ENCODE data around the gene ZNF516. TPM values are rescaled to one million over a fixed set of nuclear protein-coding genes. Genes with fewer than 3 reads are reported as not detected.
A peak's percentile ranks its signal among the peaks of the same experiment; 100 is the strongest.

The ZNF516 gene
- total and polyA plus RNA-seq, 2 of the 13 experiments (the other 11 are each of a cell fraction or from before 2014, with no cell fraction given), result 16.6 to 18.7 TPM

DNA sequence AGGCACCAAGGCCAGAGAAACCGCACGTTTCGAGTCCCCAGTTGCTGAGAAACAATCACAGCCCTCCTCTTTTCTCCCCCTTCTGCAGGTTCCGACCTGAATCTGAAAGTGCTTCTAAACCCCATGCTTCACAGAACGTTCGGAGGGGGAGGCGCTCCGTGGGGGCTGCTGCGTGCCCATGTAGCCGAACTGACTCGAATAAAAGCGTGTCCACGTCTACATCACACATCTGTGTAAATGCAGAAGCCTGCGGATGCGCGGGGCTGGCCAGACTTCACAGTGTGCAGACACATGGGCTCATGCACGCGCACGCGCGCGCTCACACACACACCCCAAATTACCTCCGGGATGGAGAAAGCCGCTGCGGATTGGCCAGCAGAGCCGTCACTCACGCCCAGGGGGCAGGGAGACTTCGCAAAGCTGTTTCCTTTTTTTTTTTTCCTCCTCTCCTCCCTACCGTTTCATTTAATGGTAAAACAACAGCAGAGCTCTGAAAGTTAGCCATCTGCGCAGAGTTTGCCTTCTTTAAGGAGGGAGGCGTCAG, 2.3 kb downstream of the ZNF516 start (continued):
- TF ChIP-seq THRA (CRISPR knock-in tag; IDR thresholded peaks at IDR 0.05; ENCODE audit: borderline replicate concordance) (peak; percentile 20; the same call in 1 of the 2 replicates), ZNF264 (CRISPR knock-in tag; IDR thresholded peaks at IDR 0.05) (no peak), GMEB2 (CRISPR knock-in tag; IDR thresholded peaks at IDR 0.05; ENCODE audit: low read depth) (peak; percentile 83), ZMYM3 (CRISPR knock-in tag; IDR thresholded peaks at IDR 0.05) (no peak), HNRNPH1 (optimal IDR thresholded peaks at IDR 0.05; ENCODE audit: low read depth, low read length) (no peak), ZNF441 (CRISPR knock-in tag; IDR thresholded peaks at IDR 0.05; ENCODE audit: borderline replicate concordance) (no peak), ZFP36L2 (CRISPR knock-in tag; IDR thresholded peaks at IDR 0.05) (no peak), FOXK1 (CRISPR knock-in tag; IDR thresholded peaks at IDR 0.05; ENCODE audit: borderline replicate concordance, low read depth) (peak; percentile 69; the same call in 1 of the 2 replicates), BORCS8-MEF2B (CRISPR knock-in tag; IDR thresholded peaks at IDR 0.05) (no peak), ELF3 (CRISPR knock-in tag; IDR thresholded peaks at IDR 0.05) (peak; percentile 62; the same call in 1 of the 2 replicates), ZNF33A (CRISPR knock-in tag; IDR thresholded peaks at IDR 0.05; ENCODE audit: borderline replicate concordance) (no peak), FOXM1 (CRISPR knock-in tag; IDR thresholded peaks at IDR 0.05) (no peak), ZNF17 (CRISPR knock-in tag; IDR thresholded peaks at IDR 0.05) (no peak), ZNF121 (CRISPR knock-in tag; IDR thresholded peaks at IDR 0.05) (no peak), NR3C1 (CRISPR knock-in tag; IDR thresholded peaks at IDR 0.05) (no peak), ZFP91 (CRISPR knock-in tag; IDR thresholded peaks at IDR 0.05; ENCODE audit: borderline replicate concordance) (peak; percentile 60), MYC (CRISPR knock-in tag; IDR thresholded peaks at IDR 0.05; ENCODE audit: borderline replicate concordance) (peak; percentile 87), PBX2 (CRISPR knock-in tag; IDR thresholded peaks at IDR 0.05) (peak; percentile 96), ZNF816 (CRISPR knock-in tag; IDR thresholded peaks at IDR 0.05; ENCODE audit: borderline replicate concordance) (peak; percentile 30), HCFC1 (IDR thresholded peaks at IDR 0.05; ENCODE audit: low read depth, low read length) (no peak; the same call in 1 of the 2 replicates), SP140L (CRISPR knock-in tag; IDR thresholded peaks at IDR 0.05; ENCODE audit: borderline replicate concordance) (no peak)
- TF ChIP-seq, protein P1, sequence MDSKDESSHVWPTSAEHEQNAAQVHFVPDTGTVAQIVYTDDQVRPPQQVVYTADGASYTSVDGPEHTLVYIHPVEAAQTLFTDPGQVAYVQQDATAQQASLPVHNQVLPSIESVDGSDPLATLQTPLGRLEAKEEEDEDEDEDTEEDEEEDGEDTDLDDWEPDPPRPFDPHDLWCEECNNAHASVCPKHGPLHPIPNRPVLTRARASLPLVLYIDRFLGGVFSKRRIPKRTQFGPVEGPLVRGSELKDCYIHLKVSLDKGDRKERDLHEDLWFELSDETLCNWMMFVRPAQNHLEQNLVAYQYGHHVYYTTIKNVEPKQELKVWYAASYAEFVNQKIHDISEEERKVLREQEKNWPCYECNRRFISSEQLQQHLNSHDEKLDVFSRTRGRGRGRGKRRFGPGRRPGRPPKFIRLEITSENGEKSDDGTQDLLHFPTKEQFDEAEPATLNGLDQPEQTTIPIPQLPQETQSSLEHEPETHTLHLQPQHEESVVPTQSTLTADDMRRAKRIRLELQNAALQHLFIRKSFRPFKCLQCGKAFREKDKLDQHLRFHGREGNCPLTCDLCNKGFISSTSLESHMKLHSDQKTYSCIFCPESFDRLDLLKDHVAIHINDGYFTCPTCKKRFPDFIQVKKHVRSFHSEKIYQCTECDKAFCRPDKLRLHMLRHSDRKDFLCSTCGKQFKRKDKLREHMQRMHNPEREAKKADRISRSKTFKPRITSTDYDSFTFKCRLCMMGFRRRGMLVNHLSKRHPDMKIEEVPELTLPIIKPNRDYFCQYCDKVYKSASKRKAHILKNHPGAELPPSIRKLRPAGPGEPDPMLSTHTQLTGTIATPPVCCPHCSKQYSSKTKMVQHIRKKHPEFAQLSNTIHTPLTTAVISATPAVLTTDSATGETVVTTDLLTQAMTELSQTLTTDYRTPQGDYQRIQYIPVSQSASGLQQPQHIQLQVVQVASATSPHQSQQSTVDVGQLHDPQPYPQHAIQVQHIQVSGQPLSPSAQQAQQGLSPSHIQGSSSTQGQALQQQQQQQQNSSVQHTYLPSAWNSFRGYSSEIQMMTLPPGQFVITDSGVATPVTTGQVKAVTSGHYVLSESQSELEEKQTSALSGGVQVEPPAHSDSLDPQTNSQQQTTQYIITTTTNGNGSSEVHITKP (CRISPR knock-in tag; IDR thresholded peaks at IDR 0.05; ENCODE audit: low read depth), result peak; percentile 35; the same call in 1 of the 2 replicates
